GM23338 (cell line): ENCODE measurements around the gene FYN. TPM values are rescaled to one million over a fixed set of nuclear protein-coding genes. Genes with fewer than 3 reads are reported as not detected.

Source experiments
- ATAC-seq: fragments of 200-7000 bp; cut with Tn5 transposase; 3 replicates; pipeline ENCODE4 v1.9.1; 2020
- DNase-seq: peaks from one replicate; pipeline ENCODE4 v3.0.0-alpha.2; 2015; ENCODE audit warnings: low spot score
- H2AFZ ChIP-seq: fragments of 200-600 bp; sonication (generic); 2 replicates; pipeline ENCODE4 v1.8.0; 2016; ENCODE audit warnings: antibody characterized with exemption, mild to moderate bottlenecking, moderate library complexity
- H3F3A ChIP-seq: fragments of 200-600 bp; sonication (generic); replicated peaks from 2 replicates; pipeline ENCODE4 v1.8.0; 2017; ENCODE audit warnings: antibody characterized with exemption, mixed run types, low read depth
- H3K27ac ChIP-seq: fragments of 200-600 bp; sonication (generic); 2 replicates; pipeline ENCODE4 v1.6.1; 2016; ENCODE audit warnings: low read depth
- H3K27me3 ChIP-seq: fragments of 200-600 bp; sonication (generic); 2 replicates; pipeline ENCODE4 v1.8.0; 2016; ENCODE audit warnings: mild to moderate bottlenecking, mixed run types, moderate library complexity; ENCODE audit not compliant: insufficient read depth
- H3K36me3 ChIP-seq: fragments of 200-600 bp; sonication (generic); 2 replicates; pipeline ENCODE4 v1.8.0; 2016; ENCODE audit warnings: mild to moderate bottlenecking; ENCODE audit not compliant: insufficient read depth
- H3K4me1 ChIP-seq: fragments of 200-600 bp; sonication (generic); 2 replicates; pipeline ENCODE4 v1.8.0; 2016; ENCODE audit warnings: mild to moderate bottlenecking, moderate library complexity; ENCODE audit not compliant: insufficient read depth
- H3K4me2 ChIP-seq: fragments of 200-600 bp; sonication (generic); 2 replicates; pipeline ENCODE4 v1.7.1; 2017; ENCODE audit warnings: mixed run types
- H3K4me3 ChIP-seq: fragments of 200-600 bp; sonication (generic); 2 replicates; pipeline ENCODE4 v1.6.1; 2016; ENCODE audit warnings: mixed run types
- H3K79me2 ChIP-seq: fragments of 200-600 bp; sonication (generic); replicated peaks from 2 replicates; pipeline ENCODE4 v1.8.0; 2017; ENCODE audit warnings: mild to moderate bottlenecking; ENCODE audit not compliant: insufficient read depth
- H3K9me2 ChIP-seq: fragments of 200-600 bp; sonication (generic); 2 replicates; pipeline ENCODE4 v1.8.0; 2017; ENCODE audit not compliant: insufficient read depth
- H4K20me1 ChIP-seq: fragments of 200-600 bp; sonication (generic); replicated peaks from 2 replicates; pipeline ENCODE4 v1.8.0; 2017; ENCODE audit warnings: mild to moderate bottlenecking; ENCODE audit not compliant: insufficient read depth
- H3K27ac Mint-ChIP-seq: 2 replicates; pipeline ENCODE4 v1.8.0; 2020; ENCODE audit warnings: inconsistent platforms, mild to moderate bottlenecking, moderate library complexity, mixed read lengths
- H3K27me3 Mint-ChIP-seq: 3 replicates; pipeline ENCODE4 v1.8.0; 2022; ENCODE audit warnings: low read depth, mild to moderate bottlenecking, moderate library complexity, mixed read lengths, inconsistent platforms; ENCODE audit not compliant: insufficient read depth, poor library complexity
- H3K36me3 Mint-ChIP-seq: 3 replicates; pipeline ENCODE4 v1.8.0; 2021; ENCODE audit warnings: low read depth, mild to moderate bottlenecking, inconsistent platforms, moderate library complexity, mixed read lengths
- H3K4me1 Mint-ChIP-seq: 3 replicates; pipeline ENCODE4 v1.8.0; 2020; ENCODE audit warnings: mild to moderate bottlenecking, inconsistent platforms, mixed read lengths
- H3K4me3 Mint-ChIP-seq: 3 replicates; pipeline ENCODE4 v1.8.0; 2021; ENCODE audit warnings: moderate library complexity, mild to moderate bottlenecking, inconsistent platforms, mixed read lengths
- H3K9me3 Mint-ChIP-seq: 3 replicates; pipeline ENCODE4 v1.8.0; 2020; ENCODE audit warnings: moderate library complexity, mild to moderate bottlenecking, inconsistent platforms, mixed read lengths
- JUNB ChIP-seq: IDR thresholded peaks from one replicate; pipeline ENCODE4 v1.6.1; 2016; ENCODE audit warnings: antibody characterized with exemption; ENCODE audit not compliant: unreplicated experiment
- POLR2AphosphoS5 ChIP-seq: IDR thresholded peaks from 2 replicates; pipeline ENCODE4 v1.6.1; 2016; ENCODE audit warnings: antibody characterized with exemption, low read depth
- REST ChIP-seq: IDR thresholded peaks from one replicate; pipeline ENCODE4 v1.6.1; 2018; ENCODE audit warnings: antibody characterized with exemption; ENCODE audit not compliant: unreplicated experiment
- ZNF462 ChIP-seq: fragments of 250-450 bp; sonication (Bioruptor Pico); IDR thresholded peaks from 2 replicates; pipeline ENCODE4 v1.5.0; 2020; ENCODE audit warnings: mild to moderate bottlenecking, moderate library complexity
- polyA plus RNA-seq: library from polyadenylated mRNA; unstranded; fragments of >200 nt; fragmentation: Nextera tagmentation; extraction: Ambion mirVana; gene quantifications from 2 replicates; pipeline ENCODE4 v1.2.1, GENCODE V29; 2016
- total RNA-seq: library from RNA; depleted of rRNA; stranded (reverse); fragments of >200 nt; shearing (Covaris generic); gene quantifications from 2 replicates; pipeline ENCODE4 v1.2.3, GENCODE V29; 2014

Gene FYN
- total and polyA plus RNA-seq, 2 experiments from 2014 or later, result 46.8 to 143 TPM

GRCh38 chr6:111646942-111647341 lies 226.3 kb downstream of the FYN start:
- peaks cover 3% of the 10 kb centered on the region; the same call in 2 of the 3 replicates for H3K4me1 Mint-ChIP-seq
- TF ChIP-seq POLR2AphosphoS5 (no peak), JUNB (no peak), REST (no peak), ZNF462 (CRISPR knock-in tag) (no peak)
- H3K79me2 ChIP-seq, result no peaks in the 10 kb centered on the region
- no peaks in the 10 kb centered on the region for H4K20me1 ChIP-seq
- no peak overlapping the region for H3K27ac ChIP-seq
- H3K36me3 ChIP-seq, result no peaks in the 10 kb centered on the region
- H3K4me1 ChIP-seq, result no peaks in the 10 kb centered on the region
- H3K4me3 ChIP-seq, result no peak overlapping the region
- no peaks in the 10 kb centered on the region for H3K9me2 ChIP-seq
- no peak overlapping the region for H3K4me3 Mint-ChIP-seq
- H2AFZ ChIP-seq, result no peak overlapping the region
- H3K27me3 Mint-ChIP-seq, result peaks cover 2% of the 10 kb centered on the region
- peaks cover 14% of the 10 kb centered on the region; the same call in 2 of the 3 replicates for H3K36me3 Mint-ChIP-seq
- H3F3A ChIP-seq, result no peaks in the 10 kb centered on the region
- no peak overlapping the region for H3K4me2 ChIP-seq
- H3K27ac Mint-ChIP-seq, result no peak overlapping the region
- no peaks in the 10 kb centered on the region for H3K27me3 ChIP-seq
- H3K9me3 Mint-ChIP-seq, result peaks cover 4% of the 10 kb centered on the region; the same call in 2 of the 3 replicates
- no peak for ATAC-seq
- DNase-seq, result no peak
